GM21825 (cell line): ENCODE data around the gene MIF4GD.

Source experiments
- ATAC-seq: cut with Tn5 transposase; IDR thresholded peaks from one replicate; pipeline ENCODE4 v1.9.1; 2021; ENCODE audit warnings: mild to moderate bottlenecking, moderate library complexity; ENCODE audit not compliant: unreplicated experiment

The MIF4GD gene

GRCh38 chr17:75238684-75239191 is 32.3 kb downstream of the MIF4GD start:
- no peak for ATAC-seq

- ATAC-seq: no peak
Measured at GRCh38 chr17:75238020-75238580, 32.9 kb downstream of the MIF4GD start.

- no peak for ATAC-seq
Measured at GRCh38 chr17:75237100-75238014, 33.7 kb downstream of the MIF4GD start.

GRCh38 chr17:75232786-75233185 is 38.2 kb downstream of the MIF4GD start:
- no peak for ATAC-seq

- ATAC-seq: no peak
Measured at GRCh38 chr17:75231741-75232464, 39.1 kb downstream of the MIF4GD start.

GRCh38 chr17:75231071-75231470 is 40.0 kb downstream of the MIF4GD start:
- no peak for ATAC-seq

GRCh38 chr17:75228847-75229246 is 42.2 kb downstream of the MIF4GD start:
- no peak for ATAC-seq

- no peak for ATAC-seq
Measured at GRCh38 chr17:75228305-75228704, 42.7 kb downstream of the MIF4GD start.

GRCh38 chr17:75227729-75228128 is 43.3 kb downstream of the MIF4GD start:
- ATAC-seq: no peak

- no peak for ATAC-seq
Measured at GRCh38 chr17:75225016-75225415, 46.0 kb downstream of the MIF4GD start.

GRCh38 chr17:75219815-75220214 is 51.2 kb downstream of the MIF4GD start:
- no peak for ATAC-seq

- ATAC-seq: no peak
Measured at GRCh38 chr17:75218131-75218530, 52.9 kb downstream of the MIF4GD start.
